CD14-positive monocyte (primary cell): ENCODE results near the gene NTNG1. TPM values are rescaled to one million over a fixed set of nuclear protein-coding genes. Genes with fewer than 3 reads are reported as not detected.
A peak's percentile ranks its signal among the peaks of the same experiment; 100 is the strongest.

ENCODE experiments used
- DNase-seq, 3 donors: peaks; one replicate each; pipeline ENCODE4 v3.0.0-alpha.2; 2011 to 2022
- H2AFZ ChIP-seq: 2 replicates; pipeline ENCODE4 v1.6.0; 2012; ENCODE audit warnings: mild to moderate bottlenecking, low read depth, low read length, inconsistent platforms; ENCODE audit not compliant: insufficient read depth, poor library complexity, severe bottlenecking
- H3K27ac ChIP-seq, 2 donors: 1 replicate in 1 of 2; 2 replicates in 1 of 2; pipeline ENCODE4 v1.5.1; 2012 to 2013; ENCODE audit warnings: low read length in 2 of 2, control low read depth in 1 of 2, inconsistent platforms in 1 of 2, low read depth in 1 of 2, mild to moderate bottlenecking in 1 of 2
- H3K27me3 ChIP-seq, 2 donors: one replicate each; pipeline versions ENCODE4 v1.6.0 to v1.6.1; 2011 to 2013; ENCODE audit warnings: low read length in 2 of 2; ENCODE audit not compliant: control insufficient read depth in 2 of 2, insufficient read depth in 2 of 2
- H3K36me3 ChIP-seq, 2 donors: replicated peaks in 1 of 2; 1 replicate in 1 of 2; 2 replicates in 1 of 2; pipeline versions ENCODE4 v1.5.1 to v1.6.1; 2012 to 2013; ENCODE audit warnings: low read length in 2 of 2, control low read depth in 1 of 2, inconsistent platforms in 1 of 2, mild to moderate bottlenecking in 1 of 2; ENCODE audit not compliant: insufficient read depth in 2 of 2, control insufficient read depth in 1 of 2
- H3K4me1 ChIP-seq, 2 donors: 1 replicate in 1 of 2; 2 replicates in 1 of 2; pipeline versions ENCODE4 v1.5.1 to v1.6.1; 2012 to 2013; ENCODE audit warnings: low read length in 2 of 2, control low read depth in 1 of 2, inconsistent platforms in 1 of 2, mild to moderate bottlenecking in 1 of 2, moderate library complexity in 1 of 2; ENCODE audit not compliant: insufficient read depth in 2 of 2, control insufficient read depth in 1 of 2
- H3K4me2 ChIP-seq: replicated peaks from 2 replicates; pipeline ENCODE3; 2012; ENCODE audit warnings: low read length, moderate library complexity, mild to moderate bottlenecking; ENCODE audit not compliant: poor library complexity, severe bottlenecking; ENCODE audit errors: extremely low read depth
- H3K4me3 ChIP-seq, 3 experiments: fragments of 200-600 bp in 1 of 3; sonication (generic) in 1 of 3; replicated peaks in 1 of 3; 1 replicate in 2 of 3; 2 replicates in 1 of 3; pipeline ENCODE4 v1.5.1; 2011 to 2013; ENCODE audit warnings: low read length in 3 of 3, mild to moderate bottlenecking in 3 of 3, control low read depth in 2 of 3, low read depth in 2 of 3, inconsistent platforms in 1 of 3, moderate library complexity in 1 of 3
- H3K79me2 ChIP-seq: 2 replicates; pipeline ENCODE4 v1.6.0; 2012; ENCODE audit warnings: mild to moderate bottlenecking, control low read depth, inconsistent platforms, low read length, moderate library complexity; ENCODE audit not compliant: insufficient read depth
- H3K9ac ChIP-seq: 2 replicates; pipeline ENCODE4 v1.6.0; 2017; ENCODE audit warnings: low read length, mild to moderate bottlenecking; ENCODE audit not compliant: insufficient read depth, poor library complexity, severe bottlenecking
- H3K9me3 ChIP-seq, 2 donors: replicated peaks in 1 of 2; 1 replicate in 1 of 2; 2 replicates in 1 of 2; pipeline versions ENCODE4 v1.5.1 to v1.6.1; 2012 to 2013; ENCODE audit warnings: low read length in 2 of 2, control low read depth in 1 of 2; ENCODE audit not compliant: control insufficient read depth in 1 of 2, insufficient read depth in 1 of 2
- H4K20me1 ChIP-seq: 2 replicates; pipeline ENCODE4 v1.6.0; 2012; ENCODE audit warnings: mild to moderate bottlenecking, low read length, control low read depth, moderate library complexity; ENCODE audit not compliant: insufficient read depth
- H3K27ac Mint-ChIP-seq, 7 donors: one replicate each; pipeline ENCODE4 v1.8.0; 2020; ENCODE audit warnings: mild to moderate bottlenecking in 7 of 7, mixed read lengths in 7 of 7, moderate library complexity in 6 of 7, inconsistent platforms in 2 of 7
- H3K27me3 Mint-ChIP-seq, 3 donors: one replicate each; pipeline ENCODE4 v1.8.0; 2021 to 2022; ENCODE audit warnings: low read depth in 3 of 3, mild to moderate bottlenecking in 3 of 3, mixed read lengths in 3 of 3, moderate library complexity in 3 of 3, inconsistent platforms in 1 of 3
- H3K36me3 Mint-ChIP-seq, 2 donors: one replicate each; pipeline ENCODE4 v1.8.0; 2020; ENCODE audit warnings: mixed read lengths in 2 of 2, inconsistent platforms in 1 of 2, mild to moderate bottlenecking in 1 of 2
- H3K4me1 Mint-ChIP-seq: one replicate; pipeline ENCODE4 v1.8.0; 2020; ENCODE audit warnings: mild to moderate bottlenecking, mixed read lengths
- H3K4me3 Mint-ChIP-seq, 2 donors: one replicate each; pipeline ENCODE4 v1.8.0; 2020; ENCODE audit warnings: mild to moderate bottlenecking in 2 of 2, mixed read lengths in 2 of 2, moderate library complexity in 1 of 2
- H3K9me3 Mint-ChIP-seq, 7 donors: one replicate each; pipeline ENCODE4 v1.8.0; 2020 to 2022; ENCODE audit warnings: mixed read lengths in 7 of 7, mild to moderate bottlenecking in 6 of 7, moderate library complexity in 6 of 7, inconsistent platforms in 2 of 7
- WGBS: methylation state at CpG from one replicate; pipeline ENCODE4 v1.1.5; 2013; ENCODE audit warnings: missing lambda C conversion rate; ENCODE audit not compliant: insufficient coverage; 5-methylcytosine and 5-hydroxymethylcytosine counted together
- intact Hi-C, 2 donors: fragments of 100-400 bp; cut with micrococcal nuclease; formaldehyde crosslinking; loops; one replicate each; pipeline versions ENCODE4 v1.15.0 to v1.15.1; 2023
- polyA plus RNA-seq, 3 donors: library from polyadenylated mRNA; depleted of rRNA in 1 of 3; unstranded in 2 of 3; stranded (reverse) in 1 of 3; fragments of 300-500 nt in 2 of 3; fragments of >200 nt in 1 of 3; fragmentation: Illumina TruSeq in 2 of 3; gene quantifications; 1 replicate in 2 of 3; 2 replicates in 1 of 3; pipeline ENCODE4 v1.2.3, GENCODE V29; 2012 to 2021
- TF ChIP-seq, protein P1 (sequence below): fragments of 200-600 bp; IDR thresholded peaks from one replicate; pipeline ENCODE4 v1.8.0; 2022; ENCODE audit warnings: antibody characterized with exemption, mild to moderate bottlenecking

The NTNG1 gene
- polyA plus RNA-seq, 3 donors = not detected

DNA sequence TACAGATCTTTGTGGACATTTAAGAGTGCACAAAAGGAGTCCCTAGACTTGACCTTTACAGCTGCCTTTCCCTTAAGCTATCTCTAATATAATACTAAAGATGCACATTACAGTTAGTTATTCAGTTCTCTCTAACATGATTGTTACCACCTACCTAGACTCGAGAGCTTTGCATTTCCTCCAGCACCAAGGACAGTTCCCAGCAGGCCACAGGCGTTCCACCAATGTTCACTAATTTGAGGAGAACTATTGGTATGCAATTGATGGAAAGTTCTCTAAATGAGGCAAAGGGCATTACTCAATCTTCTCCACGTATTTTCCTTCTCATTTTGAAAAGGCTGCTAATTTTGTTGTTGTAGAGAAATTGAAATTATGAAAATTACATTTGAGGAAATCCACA lies 5.4 kb upstream of the NTNG1 start:
- Histone ChIP-seq H3K9ac (no peak overlapping the region), H4K20me1 (no peaks in the 10 kb centered on the region), H3K27ac (no peak overlapping the region), H2AFZ (no peak overlapping the region), H3K36me3 (no peaks in the 10 kb centered on the region), H3K4me2 (no peak overlapping the region), H3K4me1 (peaks cover 0 to 2% of the 10 kb centered on the region in 2 donors), H3K9me3 (peaks cover 0 to 17% of the 10 kb centered on the region in 2 donors), H3K4me3 (no peak overlapping the region), H3K79me2 (no peaks in the 10 kb centered on the region), H3K27me3 (peaks cover 21 to 34% of the 10 kb centered on the region in 2 donors)
- no peak overlapping the region for H3K27ac Mint-ChIP-seq
- H3K27me3 Mint-ChIP-seq = peaks cover 31% of the 10 kb centered on the region in 3 donors
- no peak overlapping the region for H3K4me3 Mint-ChIP-seq
- H3K4me1 Mint-ChIP-seq = peaks cover 4% of the 10 kb centered on the region
- intact Hi-C loops = no loop called here
- peaks cover 0 to 11% (median 3%) of the 10 kb centered on the region in 7 donors for H3K9me3 Mint-ChIP-seq
- TF ChIP-seq, protein P1, sequence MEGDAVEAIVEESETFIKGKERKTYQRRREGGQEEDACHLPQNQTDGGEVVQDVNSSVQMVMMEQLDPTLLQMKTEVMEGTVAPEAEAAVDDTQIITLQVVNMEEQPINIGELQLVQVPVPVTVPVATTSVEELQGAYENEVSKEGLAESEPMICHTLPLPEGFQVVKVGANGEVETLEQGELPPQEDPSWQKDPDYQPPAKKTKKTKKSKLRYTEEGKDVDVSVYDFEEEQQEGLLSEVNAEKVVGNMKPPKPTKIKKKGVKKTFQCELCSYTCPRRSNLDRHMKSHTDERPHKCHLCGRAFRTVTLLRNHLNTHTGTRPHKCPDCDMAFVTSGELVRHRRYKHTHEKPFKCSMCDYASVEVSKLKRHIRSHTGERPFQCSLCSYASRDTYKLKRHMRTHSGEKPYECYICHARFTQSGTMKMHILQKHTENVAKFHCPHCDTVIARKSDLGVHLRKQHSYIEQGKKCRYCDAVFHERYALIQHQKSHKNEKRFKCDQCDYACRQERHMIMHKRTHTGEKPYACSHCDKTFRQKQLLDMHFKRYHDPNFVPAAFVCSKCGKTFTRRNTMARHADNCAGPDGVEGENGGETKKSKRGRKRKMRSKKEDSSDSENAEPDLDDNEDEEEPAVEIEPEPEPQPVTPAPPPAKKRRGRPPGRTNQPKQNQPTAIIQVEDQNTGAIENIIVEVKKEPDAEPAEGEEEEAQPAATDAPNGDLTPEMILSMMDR = no peak
- H3K36me3 Mint-ChIP-seq = no peaks in the 10 kb centered on the region
- no CpG with 5 or more reads among the region's 3 CpGs for WGBS
- no peak for DNase-seq

DNA sequence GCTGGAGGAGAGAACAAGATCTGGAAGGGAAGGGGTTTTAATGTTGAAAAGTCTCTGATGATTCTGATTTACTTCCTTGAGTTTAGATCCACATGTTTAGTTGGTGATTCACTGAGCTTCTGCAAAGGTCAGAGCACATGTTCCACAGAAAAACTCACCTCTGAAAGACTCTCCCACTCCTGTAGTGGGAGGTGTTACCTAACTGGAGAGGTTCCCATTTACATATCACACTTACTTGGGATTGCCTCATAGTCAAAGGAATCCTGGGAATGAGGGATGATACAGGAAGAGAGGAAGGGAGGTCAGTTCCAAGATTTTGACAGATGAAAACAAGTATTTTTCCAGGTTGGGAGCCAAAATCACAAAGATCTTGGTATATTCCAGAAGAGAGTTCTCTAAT lies 2.7 kb upstream of the NTNG1 start:
- H3K9ac ChIP-seq = no peak overlapping the region
- H3K9me3 ChIP-seq = peaks cover 0 to 17% of the 10 kb centered on the region in 2 donors
- peaks cover 5 to 6% of the 10 kb centered on the region in 2 donors for H3K4me1 ChIP-seq
- no peak for DNase-seq
- intact Hi-C loops = no loop called here
- no peaks in the 10 kb centered on the region for H3K79me2 ChIP-seq
- H3K27ac Mint-ChIP-seq = no peak overlapping the region
- no peak overlapping the region for H2AFZ ChIP-seq
- peaks cover 43 to 58% of the 10 kb centered on the region in 2 donors for H3K27me3 ChIP-seq
- TF ChIP-seq, protein P1 = no peak
- H3K36me3 ChIP-seq = no peaks in the 10 kb centered on the region
- no peaks in the 10 kb centered on the region for H3K36me3 Mint-ChIP-seq
- no peaks in the 10 kb centered on the region for H4K20me1 ChIP-seq
- peaks cover 50 to 54% (median 52%) of the 10 kb centered on the region in 3 donors for H3K27me3 Mint-ChIP-seq
- H3K9me3 Mint-ChIP-seq = peaks cover 0 to 16% (median 9%) of the 10 kb centered on the region in 7 donors
- H3K4me1 Mint-ChIP-seq = peaks cover 15% of the 10 kb centered on the region
- H3K4me3 ChIP-seq = no peak overlapping the region
- no peak overlapping the region for H3K27ac ChIP-seq
- peak overlapping the region in 1 of 2 donors; percentile 40 for H3K4me3 Mint-ChIP-seq
- H3K4me2 ChIP-seq = no peak overlapping the region
